ENCODE data around the gene TUBB2A. TPM values are rescaled to one million over a fixed set of nuclear protein-coding genes. Genes with fewer than 3 reads are reported as not detected.
A peak's percentile ranks its signal among the peaks of the same experiment; 100 is the strongest.

Gene TUBB2A
- total and polyA plus RNA-seq, 2 of the 13 experiments (the other 11 are each of a cell fraction or from before 2014, with no cell fraction given) = 35.3 to 106 TPM

GRCh38 chr6:3135668-3136291 is 21.6 kb downstream of the TUBB2A start (continued):
- no peak for TF ChIP-seq CTCF (CRISPR knock-in tag; IDR thresholded peaks at IDR 0.05)
- TF ChIP-seq BRD4 (CRISPR knock-in tag; IDR thresholded peaks at IDR 0.05) = no peak
- TF ChIP-seq ZNF205 (CRISPR knock-in tag; IDR thresholded peaks at IDR 0.05) = peak; percentile 71; the same call in 1 of the 2 replicates
- TF ChIP-seq IRF2 (CRISPR knock-in tag; IDR thresholded peaks at IDR 0.05) = peak; percentile 56
- TF ChIP-seq ZNF709 (CRISPR knock-in tag; IDR thresholded peaks at IDR 0.05) = no peak
- peak; percentile 63 for TF ChIP-seq ZGPAT (CRISPR knock-in tag; IDR thresholded peaks at IDR 0.05)
- TF ChIP-seq ARID5B (CRISPR knock-in tag; IDR thresholded peaks at IDR 0.05) = peak; percentile 83
- TF ChIP-seq PPARG (CRISPR knock-in tag; conservative IDR thresholded peaks at IDR 0.05) = 0 out of 2 replicates have a peak, but pooled peaks have one; percentile 56
- TF ChIP-seq SMYD3 (CRISPR knock-in tag; IDR thresholded peaks at IDR 0.05) = no peak
- TF ChIP-seq NFRKB (IDR thresholded peaks at IDR 0.05) = no peak
- no peak; the same call in 1 of the 2 replicates for TF ChIP-seq BRCA1 (CRISPR knock-in tag; IDR thresholded peaks at IDR 0.05)
- no peak for TF ChIP-seq MAZ (IDR thresholded peaks at IDR 0.05; ENCODE audit: borderline replicate concordance, low read depth, low read length)
- TF ChIP-seq MAZ (CRISPR knock-in tag; IDR thresholded peaks at IDR 0.05; ENCODE audit: low read depth) = 0 out of 2 replicates have a peak, but pooled peaks have one; percentile 31
- no peak; the same call in 1 of the 2 replicates for TF ChIP-seq TBX2 (CRISPR knock-in tag; IDR thresholded peaks at IDR 0.05; ENCODE audit: borderline replicate concordance)
- no peak for TF ChIP-seq ZNF296 (CRISPR knock-in tag; conservative IDR thresholded peaks at IDR 0.05)
- peak; percentile 42; the same call in 1 of the 2 replicates for TF ChIP-seq MXD3 (CRISPR knock-in tag; IDR thresholded peaks at IDR 0.05)
- TF ChIP-seq TBX3 (IDR thresholded peaks at IDR 0.05; ENCODE audit: borderline replicate concordance) = peak; percentile 38; the same call in 1 of the 2 replicates
- no peak for TF ChIP-seq SOX6 (IDR thresholded peaks at IDR 0.05)
- TF ChIP-seq SOX6 (CRISPR knock-in tag; IDR thresholded peaks at IDR 0.05) = 0 out of 2 replicates have a peak, but pooled peaks have one; percentile 4
- TF ChIP-seq ZNF703 (CRISPR knock-in tag; IDR thresholded peaks at IDR 0.05; ENCODE audit: borderline replicate concordance) = no peak
- TF ChIP-seq NFATC3 (CRISPR knock-in tag; IDR thresholded peaks at IDR 0.05) = no peak
- peak; percentile 60; the same call in 1 of the 2 replicates for TF ChIP-seq MEF2D (CRISPR knock-in tag; IDR thresholded peaks at IDR 0.05)

All from HepG2 (cell line).